Measurements from ENCODE around the gene LAGE3.

LAGE3 gene

DNA sequence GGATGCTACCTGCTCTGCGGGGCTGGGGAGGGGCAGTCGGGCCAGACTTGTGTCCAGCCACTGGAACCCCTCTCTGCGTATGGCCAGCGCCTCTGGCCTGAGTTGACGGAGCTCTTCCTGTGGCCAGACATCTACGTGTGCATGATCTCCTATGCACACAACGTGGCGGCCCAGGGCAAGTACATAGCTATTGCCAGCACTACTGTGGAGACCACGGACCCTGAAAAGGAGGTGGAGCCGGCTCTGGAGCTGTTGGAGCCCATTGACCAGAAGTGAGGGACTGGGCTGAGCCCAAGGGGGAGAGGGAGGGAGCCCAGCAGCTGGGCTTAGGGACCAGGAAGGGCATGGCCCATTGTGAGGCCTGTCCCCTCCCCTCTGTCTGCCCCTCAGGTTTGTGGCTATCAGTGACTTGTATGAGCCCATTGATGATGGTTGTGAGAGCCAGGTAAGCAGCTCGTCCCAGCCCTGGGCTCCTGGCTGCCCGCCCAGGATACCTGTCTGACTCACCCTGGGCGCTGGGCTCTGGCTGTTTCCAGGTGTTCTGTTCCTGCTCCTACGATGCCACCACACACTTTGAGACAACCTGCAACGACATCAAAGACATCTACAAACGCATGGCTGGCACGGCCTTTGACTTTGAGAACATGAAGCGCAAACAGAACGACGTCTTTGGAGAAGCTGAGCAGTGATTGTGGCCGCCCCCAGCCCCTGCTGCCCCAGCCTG is 36.9 kb downstream of the LAGE3 start:
- TF ChIP-seq, protein P1, sequence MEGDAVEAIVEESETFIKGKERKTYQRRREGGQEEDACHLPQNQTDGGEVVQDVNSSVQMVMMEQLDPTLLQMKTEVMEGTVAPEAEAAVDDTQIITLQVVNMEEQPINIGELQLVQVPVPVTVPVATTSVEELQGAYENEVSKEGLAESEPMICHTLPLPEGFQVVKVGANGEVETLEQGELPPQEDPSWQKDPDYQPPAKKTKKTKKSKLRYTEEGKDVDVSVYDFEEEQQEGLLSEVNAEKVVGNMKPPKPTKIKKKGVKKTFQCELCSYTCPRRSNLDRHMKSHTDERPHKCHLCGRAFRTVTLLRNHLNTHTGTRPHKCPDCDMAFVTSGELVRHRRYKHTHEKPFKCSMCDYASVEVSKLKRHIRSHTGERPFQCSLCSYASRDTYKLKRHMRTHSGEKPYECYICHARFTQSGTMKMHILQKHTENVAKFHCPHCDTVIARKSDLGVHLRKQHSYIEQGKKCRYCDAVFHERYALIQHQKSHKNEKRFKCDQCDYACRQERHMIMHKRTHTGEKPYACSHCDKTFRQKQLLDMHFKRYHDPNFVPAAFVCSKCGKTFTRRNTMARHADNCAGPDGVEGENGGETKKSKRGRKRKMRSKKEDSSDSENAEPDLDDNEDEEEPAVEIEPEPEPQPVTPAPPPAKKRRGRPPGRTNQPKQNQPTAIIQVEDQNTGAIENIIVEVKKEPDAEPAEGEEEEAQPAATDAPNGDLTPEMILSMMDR (IDR thresholded peaks at IDR 0.05; ENCODE audit: low read depth, low read length): no peak
- no peak overlapping the region for H3K4me3 ChIP-seq (replicated peaks in 1 of 2; ENCODE audit: low read depth in 2 of 2, low read length in 2 of 2)
- no peak for DNase-seq (ENCODE audit: low read depth in 2 of 2)

DNA sequence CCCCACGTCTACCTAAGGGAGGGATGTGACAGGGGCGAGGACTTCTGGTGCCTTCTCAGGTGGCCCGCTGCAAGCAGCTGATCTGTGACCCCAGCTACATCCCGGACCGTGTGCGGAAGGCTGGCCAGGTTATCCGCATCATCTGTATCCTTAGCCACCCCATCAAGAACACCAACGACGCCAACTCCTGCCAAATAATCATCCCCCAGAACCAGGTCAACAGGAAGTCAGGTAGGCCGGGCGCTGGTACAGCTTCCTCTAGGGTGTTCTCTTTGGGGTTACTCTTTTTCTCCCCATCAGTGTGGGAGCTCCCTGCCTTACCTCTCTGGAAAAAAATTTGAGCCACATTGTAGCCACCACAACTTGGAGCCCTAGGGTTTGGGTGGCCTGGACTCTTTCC is 37.5 kb downstream of the LAGE3 start:
- H3K4me3 ChIP-seq (replicated peaks in 1 of 2; ENCODE audit: low read depth in 2 of 2, low read length in 2 of 2): no peak overlapping the region
- TF ChIP-seq, protein P1 (IDR thresholded peaks at IDR 0.05; ENCODE audit: low read depth, low read length): no peak
- DNase-seq (ENCODE audit: low read depth in 2 of 2): no peak

DNA sequence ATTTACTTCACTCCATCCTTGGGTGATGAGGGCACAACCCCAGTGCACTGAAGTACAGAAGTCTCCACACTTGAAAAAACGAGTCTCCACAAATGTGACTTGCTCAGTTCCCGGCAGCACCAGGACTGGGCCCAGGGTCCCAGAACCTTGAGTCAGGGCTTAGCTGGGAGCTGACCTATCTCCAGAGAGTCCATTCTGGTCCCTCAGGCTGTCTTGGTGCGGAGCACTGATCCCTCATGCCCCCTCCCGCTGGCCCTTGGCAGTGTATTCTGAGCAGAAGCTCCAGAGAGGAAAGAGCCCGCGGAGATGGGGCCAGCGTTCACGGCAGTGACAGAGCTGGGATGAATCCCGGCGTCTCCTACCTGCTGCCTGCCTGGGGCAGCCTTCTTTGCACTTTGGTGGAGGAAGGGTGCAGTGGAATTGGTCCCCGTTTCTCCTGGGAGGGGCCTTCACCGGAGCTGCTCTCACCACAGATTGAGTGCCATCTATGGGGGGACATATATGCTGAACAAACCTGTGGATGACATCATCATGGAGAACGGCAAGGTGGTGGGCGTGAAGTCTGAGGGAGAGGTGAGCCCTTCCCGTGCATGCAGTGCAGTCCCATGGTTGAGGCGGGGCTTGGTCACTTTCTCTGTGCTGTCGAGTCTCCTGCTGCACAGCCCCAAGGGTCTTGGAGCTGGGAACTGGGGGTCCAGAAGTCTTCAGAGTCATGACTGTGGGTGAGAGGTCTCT is 38.3 kb downstream of the LAGE3 start:
- no peak overlapping the region for H3K4me3 ChIP-seq (replicated peaks in 1 of 2; ENCODE audit: low read depth in 2 of 2, low read length in 2 of 2)
- TF ChIP-seq, protein P1 (IDR thresholded peaks at IDR 0.05; ENCODE audit: low read depth, low read length): no peak
- no peak for DNase-seq (ENCODE audit: low read depth in 2 of 2)

DNA sequence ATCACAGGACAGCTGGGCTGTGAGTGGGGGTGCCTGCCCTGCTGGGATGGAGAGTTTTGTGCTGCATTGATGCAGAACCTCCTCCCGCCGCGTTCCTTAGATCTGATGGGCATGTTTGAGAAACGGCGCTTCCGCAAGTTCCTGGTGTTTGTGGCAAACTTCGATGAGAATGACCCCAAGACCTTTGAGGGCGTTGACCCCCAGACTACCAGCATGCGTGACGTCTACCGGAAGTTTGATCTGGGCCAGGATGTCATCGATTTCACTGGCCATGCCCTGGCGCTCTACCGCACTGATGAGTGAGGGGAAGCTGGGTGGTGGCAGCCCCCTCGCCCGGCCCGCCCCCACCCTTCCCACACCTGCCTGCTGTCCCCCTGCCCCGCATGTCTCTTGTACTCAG is 39.2 kb downstream of the LAGE3 start:
- DNase-seq (ENCODE audit: low read depth in 2 of 2): no peak
- TF ChIP-seq, protein P1 (IDR thresholded peaks at IDR 0.05; ENCODE audit: low read depth, low read length): no peak
- no peak overlapping the region for H3K4me3 ChIP-seq (replicated peaks in 1 of 2; ENCODE audit: low read depth in 2 of 2, low read length in 2 of 2)

DNA sequence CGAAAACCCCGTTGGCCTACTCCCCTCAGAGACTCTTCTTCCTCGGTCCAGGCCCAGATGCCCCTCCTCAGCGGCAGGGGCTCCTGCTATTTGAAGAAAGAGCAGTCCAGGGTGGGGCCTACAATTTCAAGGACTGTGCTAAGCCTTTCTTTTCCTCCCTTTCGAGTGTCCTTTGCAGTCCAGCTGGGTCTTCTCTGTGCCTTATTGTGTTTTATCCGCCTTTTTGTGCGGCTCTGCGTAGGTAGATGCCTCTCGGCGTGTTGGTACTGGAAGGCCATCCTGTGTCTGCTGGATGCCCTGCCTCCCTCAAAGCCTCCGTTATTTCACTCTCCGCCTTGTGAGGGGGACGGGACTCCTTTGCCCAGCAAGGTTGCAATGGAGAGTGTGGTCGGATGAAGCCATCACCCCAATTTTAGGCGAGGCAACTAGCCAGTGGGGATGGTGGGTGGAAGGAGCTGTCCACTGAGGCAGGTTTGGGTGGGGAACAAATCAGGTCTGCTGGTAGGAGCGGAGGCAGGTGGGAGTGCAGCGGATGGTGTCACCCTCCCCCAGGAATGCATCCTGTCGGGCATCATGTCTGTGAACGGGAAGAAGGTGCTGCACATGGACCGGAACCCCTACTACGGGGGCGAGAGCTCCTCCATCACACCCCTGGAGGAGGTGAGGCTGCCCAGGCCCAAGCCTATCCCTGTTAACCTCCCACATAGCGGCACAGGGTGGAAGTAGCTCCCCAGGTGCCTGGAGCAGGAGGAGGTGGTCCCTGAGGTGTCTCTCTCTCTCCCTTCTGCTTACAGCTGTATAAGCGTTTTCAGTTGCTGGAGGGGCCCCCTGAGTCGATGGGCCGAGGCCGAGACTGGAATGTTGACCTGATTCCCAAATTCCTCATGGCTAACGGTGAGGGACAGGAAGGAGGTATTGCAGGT is 40.8 kb downstream of the LAGE3 start:
- DNase-seq (ENCODE audit: low read depth in 2 of 2): no peak
- TF ChIP-seq, protein P1 (IDR thresholded peaks at IDR 0.05; ENCODE audit: low read depth, low read length): no peak
- H3K4me3 ChIP-seq (replicated peaks in 1 of 2; ENCODE audit: low read depth in 2 of 2, low read length in 2 of 2): peak overlapping the region; percentile 67 to 70

DNA sequence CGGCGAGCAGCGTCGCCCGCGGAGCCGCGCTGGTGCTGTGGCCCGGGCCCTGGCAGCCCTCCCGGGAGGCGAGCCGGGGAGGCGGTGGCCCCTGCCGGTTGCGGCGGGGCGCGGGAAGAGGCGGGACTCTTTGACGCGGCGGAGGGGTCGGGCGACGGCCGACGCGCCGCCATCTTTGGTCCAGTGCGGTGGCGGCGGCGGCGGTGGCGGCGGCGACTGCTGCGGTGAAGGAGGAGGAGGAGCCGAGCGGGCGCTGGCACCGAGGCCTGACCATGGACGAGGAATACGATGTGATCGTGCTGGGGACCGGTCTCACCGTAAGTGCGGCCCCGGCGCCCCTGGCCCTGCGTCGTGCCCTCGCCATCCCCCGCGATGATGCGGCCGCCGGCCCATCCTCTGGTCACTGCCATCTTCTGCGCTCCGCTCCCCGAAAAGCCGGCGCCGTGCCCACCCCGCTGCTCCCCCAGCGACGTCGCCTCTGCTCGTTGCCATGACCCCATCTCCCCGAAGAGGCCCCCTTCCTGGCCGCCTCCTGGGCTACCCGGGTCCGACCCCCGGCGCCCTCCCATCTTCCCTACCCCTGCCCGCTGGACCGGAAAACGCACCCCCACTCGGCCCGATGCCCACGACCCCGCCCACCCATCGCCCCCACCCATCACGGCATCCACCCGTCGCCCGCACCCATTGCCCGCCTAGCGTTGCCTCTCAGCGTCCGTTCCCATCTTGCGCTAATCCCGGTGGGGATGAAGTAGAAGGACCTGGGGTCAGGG is 41.9 kb downstream of the LAGE3 start, which contains the start of gene GDI1:
TSS of gene GDI1 (plus strand) at position 172 of the 770 bp plus-strand sequence. CDS start at position 273, 101 bp downstream.
- TF ChIP-seq, protein P1 (IDR thresholded peaks at IDR 0.05; ENCODE audit: low read depth, low read length): no peak
- H3K4me3 ChIP-seq (replicated peaks in 1 of 2; ENCODE audit: low read depth in 2 of 2, low read length in 2 of 2): peak within 1 kb of the TSS; percentile 67 to 70
- DNase-seq (ENCODE audit: low read depth in 2 of 2): peak; percentile 59 to 65
